Smooth muscle cell (in vitro differentiated cells): ENCODE results near the gene PTPRM. TPM values are rescaled to one million over a fixed set of nuclear protein-coding genes. Genes with fewer than 3 reads are reported as not detected.

ENCODE experiments used
- DNase-seq: peaks from one replicate; lab custom pipeline; 2025; ENCODE audit not compliant: unreplicated experiment; lab: John Stamatoyannopoulos, UW
- H2AFZ ChIP-seq: fragments of 200-600 bp; sonication (generic); 2 replicates; pipeline ENCODE4 v1.6.0; 2016; ENCODE audit warnings: antibody characterized with exemption, low read depth, mild to moderate bottlenecking
- H3F3A ChIP-seq: fragments of 200-600 bp; sonication (generic); 2 replicates; pipeline ENCODE4 v1.6.0; 2017; ENCODE audit warnings: antibody characterized with exemption, low read depth
- H3K27ac ChIP-seq: fragments of 200-600 bp; sonication (generic); 2 replicates; pipeline ENCODE4 v1.5.1; 2016; ENCODE audit warnings: low read depth, mild to moderate bottlenecking
- H3K27me3 ChIP-seq: fragments of 200-600 bp; sonication (generic); 2 replicates; pipeline ENCODE4 v1.6.1; 2016; ENCODE audit warnings: low read depth, mild to moderate bottlenecking
- H3K36me3 ChIP-seq: fragments of 200-600 bp; sonication (generic); 2 replicates; pipeline ENCODE4 v1.5.1; 2016; ENCODE audit warnings: low read depth
- H3K4me1 ChIP-seq: fragments of 200-600 bp; sonication (generic); 2 replicates; pipeline ENCODE4 v1.5.1; 2016; ENCODE audit warnings: low read depth
- H3K4me2 ChIP-seq: fragments of 200-600 bp; sonication (generic); 2 replicates; pipeline ENCODE4 v1.6.0; 2016; ENCODE audit warnings: mild to moderate bottlenecking
- H3K4me3 ChIP-seq: fragments of 200-600 bp; sonication (generic); 2 replicates; pipeline ENCODE4 v1.5.1; 2016; ENCODE audit warnings: mild to moderate bottlenecking
- H3K79me2 ChIP-seq: fragments of 200-600 bp; sonication (generic); 2 replicates; pipeline ENCODE4 v1.6.0; 2016; ENCODE audit warnings: low read depth, mild to moderate bottlenecking
- H3K9ac ChIP-seq: fragments of 200-600 bp; sonication (generic); 2 replicates; pipeline ENCODE4 v1.6.0; 2016; ENCODE audit warnings: low read depth
- H3K9me3 ChIP-seq: fragments of 200-600 bp; sonication (generic); replicated peaks from 2 replicates; pipeline ENCODE4 v1.5.1; 2016; ENCODE audit warnings: low read depth
- H4K20me1 ChIP-seq: fragments of 200-600 bp; sonication (generic); 2 replicates; pipeline ENCODE4 v1.6.0; 2016; ENCODE audit warnings: low read depth
- CTCF ChIP-seq: fragments of 200-600 bp; sonication (generic); IDR thresholded peaks from 2 replicates; pipeline ENCODE4 v1.5.1; 2017; ENCODE audit warnings: borderline replicate concordance, mild to moderate bottlenecking, antibody characterized with exemption; ENCODE audit not compliant: insufficient read depth, poor library complexity, severe bottlenecking
- WGBS: methylation state at CpG from one replicate; pipeline ENCODE4 v1.1.7; 2016; ENCODE audit warnings: low lambda C conversion rate; 5-methylcytosine and 5-hydroxymethylcytosine counted together
- polyA plus RNA-seq: library from polyadenylated mRNA; unstranded; fragments of >200 nt; fragmentation: Nextera tagmentation; extraction: Ambion mirVana; gene quantifications from 2 replicates; pipeline ENCODE4 v1.2.1, GENCODE V29; 2016
- total RNA-seq: library from RNA; depleted of rRNA; stranded (reverse); fragments of >200 nt; gene quantifications from 2 replicates; pipeline ENCODE4 v1.2.3, GENCODE V29; 2014

PTPRM gene
- total and polyA plus RNA-seq, 2 experiments from 2014 or later: 57.5 to 115 TPM

- no peak for DNase-seq
- 96% methylated on average over 15 of the region's 15 CpGs for WGBS
- no peak overlapping the region for H2AFZ ChIP-seq
- no peak overlapping the region for H3K4me3 ChIP-seq
- no peaks in the 10 kb centered on the region for H3K4me1 ChIP-seq
- no peak for TF ChIP-seq CTCF
- no peak overlapping the region for H3K9ac ChIP-seq
- no peak overlapping the region for H3K4me2 ChIP-seq
- no peaks in the 10 kb centered on the region for H3K79me2 ChIP-seq
- H3K27ac ChIP-seq: no peak overlapping the region
- H3K36me3 ChIP-seq: no peaks in the 10 kb centered on the region
- no peaks in the 10 kb centered on the region for H3K9me3 ChIP-seq
- no peaks in the 10 kb centered on the region for H3K27me3 ChIP-seq
- no peaks in the 10 kb centered on the region for H4K20me1 ChIP-seq
- H3F3A ChIP-seq: no peaks in the 10 kb centered on the region
These were observed 866.2 kb downstream of the PTPRM start for GRCh38 chr18:8433323-8433722.

DNA sequence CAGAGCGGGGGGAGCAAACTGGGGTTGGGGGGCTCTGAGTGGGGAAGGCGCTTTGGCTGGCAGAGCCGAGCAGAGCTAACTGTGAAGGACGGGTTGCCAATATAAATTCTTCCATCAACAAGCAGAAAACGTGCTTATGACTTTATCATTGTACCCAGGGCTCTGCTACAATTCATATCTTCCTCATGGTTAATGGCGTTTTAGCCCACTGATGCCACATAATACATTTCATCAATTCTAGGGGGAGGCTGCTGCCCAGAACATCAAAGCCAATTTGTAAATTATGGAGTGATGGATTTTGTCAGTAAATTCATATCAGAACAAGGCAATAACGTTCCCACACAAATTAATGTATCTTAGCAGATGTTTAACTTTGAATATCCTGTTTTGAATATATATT lies 866.7 kb downstream of the PTPRM start:
- no peaks in the 10 kb centered on the region for H3K4me1 ChIP-seq
- H3F3A ChIP-seq: no peaks in the 10 kb centered on the region
- no peaks in the 10 kb centered on the region for H3K79me2 ChIP-seq
- H3K27me3 ChIP-seq: no peaks in the 10 kb centered on the region
- no peak overlapping the region for H3K9ac ChIP-seq
- no peak overlapping the region for H3K27ac ChIP-seq
- TF ChIP-seq CTCF: no peak
- H4K20me1 ChIP-seq: no peaks in the 10 kb centered on the region
- no peak overlapping the region for H2AFZ ChIP-seq
- H3K9me3 ChIP-seq: no peaks in the 10 kb centered on the region
- no peak overlapping the region for H3K4me2 ChIP-seq
- 86% methylated on average over 7 of the region's 7 CpGs for WGBS
- no peak overlapping the region for H3K4me3 ChIP-seq
- no peaks in the 10 kb centered on the region for H3K36me3 ChIP-seq
- no peak for DNase-seq

DNA sequence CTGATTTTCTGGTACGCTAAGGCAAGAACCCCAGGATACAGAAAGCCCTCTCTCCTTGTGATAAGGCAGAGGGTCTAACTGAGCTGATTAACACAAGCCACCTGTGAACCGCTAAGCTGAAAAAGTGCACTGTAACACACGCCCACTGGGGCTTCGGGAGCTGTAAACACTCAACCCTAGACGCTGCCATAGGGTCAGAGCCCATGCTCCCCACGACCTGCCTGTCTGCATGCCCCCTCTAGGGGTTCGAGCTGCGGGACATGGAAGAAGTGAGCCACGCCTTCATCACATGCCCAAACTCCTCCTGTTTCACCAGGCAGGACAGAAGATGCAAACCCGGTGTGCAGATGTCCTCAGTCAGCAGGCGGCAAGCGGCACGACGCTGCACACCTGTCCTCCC lies 868.3 kb downstream of the PTPRM start:
- no peaks in the 10 kb centered on the region for H3K79me2 ChIP-seq
- no peaks in the 10 kb centered on the region for H3K27me3 ChIP-seq
- H4K20me1 ChIP-seq: no peaks in the 10 kb centered on the region
- no peak overlapping the region for H3K4me2 ChIP-seq
- no peaks in the 10 kb centered on the region for H3K9me3 ChIP-seq
- H3K9ac ChIP-seq: no peak overlapping the region
- H3K27ac ChIP-seq: no peak overlapping the region
- 79% methylated on average over 14 of the region's 14 CpGs for WGBS
- TF ChIP-seq CTCF: no peak
- H3K4me1 ChIP-seq: no peaks in the 10 kb centered on the region
- no peaks in the 10 kb centered on the region for H3F3A ChIP-seq
- no peak for DNase-seq
- H3K4me3 ChIP-seq: no peak overlapping the region
- H3K36me3 ChIP-seq: no peaks in the 10 kb centered on the region
- H2AFZ ChIP-seq: no peak overlapping the region

DNA sequence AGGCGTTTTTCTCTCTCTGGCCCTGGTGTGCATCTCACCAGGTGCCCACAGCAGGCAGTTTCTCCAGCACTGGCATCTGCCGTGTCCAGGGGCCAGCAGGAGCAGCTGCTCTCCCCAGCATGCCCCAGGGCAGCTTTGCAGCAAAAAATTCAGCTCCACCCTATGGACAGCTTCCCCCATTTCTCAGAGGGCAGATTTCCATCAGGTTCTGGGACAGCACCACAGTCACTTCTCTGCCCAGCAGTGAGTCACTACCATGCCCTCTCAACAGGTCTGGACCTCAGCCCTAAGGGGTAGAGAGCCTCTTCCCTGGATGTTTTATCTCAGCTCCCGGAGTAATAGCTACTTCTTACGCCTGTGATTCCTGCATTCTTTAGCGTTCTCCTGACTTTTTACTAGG lies 871.9 kb downstream of the PTPRM start:
- DNase-seq: no peak
- Histone ChIP-seq H3K4me2 (no peak overlapping the region), H3K79me2 (no peaks in the 10 kb centered on the region)

More for the DNA sequence above, 871.9 kb downstream of the PTPRM start:
- no peak overlapping the region for H3K4me3 ChIP-seq
- no peaks in the 10 kb centered on the region for H3K4me1 ChIP-seq
- H3K36me3 ChIP-seq: no peaks in the 10 kb centered on the region
- no peaks in the 10 kb centered on the region for H3K9me3 ChIP-seq
- no peak for TF ChIP-seq CTCF
- no peak overlapping the region for H2AFZ ChIP-seq
- H4K20me1 ChIP-seq: no peaks in the 10 kb centered on the region
- no peaks in the 10 kb centered on the region for H3F3A ChIP-seq
- H3K27me3 ChIP-seq: no peaks in the 10 kb centered on the region
- no peak overlapping the region for H3K9ac ChIP-seq
- WGBS: 87% methylated on average over 5 of the region's 5 CpGs
- H3K27ac ChIP-seq: no peak overlapping the region
